ENCODE measurements around the gene OR5T1. TPM values are rescaled to one million over a fixed set of nuclear protein-coding genes. Genes with fewer than 3 reads are reported as not detected.

OR5T1 gene
- total and polyA plus RNA-seq, 2 of the 13 experiments (the other 11 are each of a cell fraction or from before 2014, with no cell fraction given), result not detected

DNA sequence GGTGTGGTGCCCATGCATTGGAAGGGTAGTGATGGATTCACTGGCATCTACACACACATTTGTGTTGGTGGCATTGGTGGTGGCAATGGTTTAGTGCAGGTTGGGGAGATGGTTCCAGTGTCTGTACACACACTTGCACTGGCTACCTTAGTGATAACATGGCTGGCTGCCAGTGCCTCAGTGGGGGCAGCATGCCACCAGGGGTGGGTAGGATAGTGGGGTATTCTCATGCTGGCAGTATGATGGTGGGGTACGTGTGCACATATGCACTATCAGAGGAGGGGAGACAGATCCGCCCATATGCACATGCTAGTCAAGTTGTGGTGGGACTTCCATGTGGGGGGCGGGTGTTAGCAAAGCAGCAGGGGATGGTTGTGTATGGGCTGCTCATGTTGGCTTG lies 33.9 kb downstream of the OR5T1 start:
- in situ Hi-C loops (cut with HindIII; ENCODE audit: extremely low pct_ligation_motif_present, low pct_unique_long_range_greater_than_20kb) (no loop called here), intact Hi-C loops (cut with micrococcal nuclease; ENCODE audit: unreplicated experiment) (no loop called here)
- no TSS peak for BruUV-seq (replicated peaks)
- ATAC-seq, result no peak
- H3K9ac ChIP-seq (ENCODE audit: insufficient read depth, low read depth, low read length), result no peak overlapping the region
- peaks cover 82% of the 10 kb centered on the region for H3K9me3 ChIP-seq (ENCODE audit: low read length)
- H3K27ac ChIP-seq (ENCODE audit: extremely low read length, insufficient read depth, low read length), result no peak overlapping the region
- H4K20me1 ChIP-seq (ENCODE audit: insufficient read depth, low read length), result no peaks in the 10 kb centered on the region
- WGBS (ENCODE audit: low lambda C conversion rate), result 5% methylated on average over 2 of the region's 3 CpGs
- H3K79me2 ChIP-seq (ENCODE audit: insufficient read depth, low read length), result no peaks in the 10 kb centered on the region
- CTCF ChIA-PET (ENCODE audit: low intra/inter-chr PET ratio, low total read pairs), result no interaction called here
- no peak for DNase-seq (ENCODE audit: low spot score)
- no peak overlapping the region for H2AFZ ChIP-seq (ENCODE audit: low read length)
- POLR2A ChIA-PET, result no interaction called here
- H3K4me2 ChIP-seq (ENCODE audit: low read depth, low read length), result no peak overlapping the region
- FAIRE-seq, result no peak
- H3K4me3 ChIP-seq (replicated peaks in 1 of 3; ENCODE audit: insufficient read depth in 1 of 3, low read depth in 2 of 3, low read length in 3 of 3), result no peak overlapping the region
- H3K4me1 ChIP-seq (ENCODE audit: insufficient read depth, low read length), result no peaks in the 10 kb centered on the region
- no peaks in the 10 kb centered on the region; a peak in 1 of 5 replicates for H3K27me3 ChIP-seq (ENCODE audit: control insufficient read depth in 1 of 2, insufficient read depth in 2 of 2, low read length in 2 of 2)
- H3K36me3 ChIP-seq (replicated peaks in 1 of 2; ENCODE audit: control insufficient read depth in 1 of 2, insufficient read depth in 2 of 2, low read length in 2 of 2), result no peaks in the 10 kb centered on the region
- TF ChIP-seq SP4 (CRISPR knock-in tag; IDR thresholded peaks at IDR 0.05) (no peak), HNF4A (CRISPR knock-in tag; IDR thresholded peaks at IDR 0.05) (no peak), ZNF446 (CRISPR knock-in tag; IDR thresholded peaks at IDR 0.05) (no peak), ZNF326 (CRISPR knock-in tag; IDR thresholded peaks at IDR 0.05; ENCODE audit: borderline replicate concordance) (no peak), SOX6 (IDR thresholded peaks at IDR 0.05) (no peak), SOX6 (CRISPR knock-in tag; IDR thresholded peaks at IDR 0.05) (no peak), PRPF4 (IDR thresholded peaks at IDR 0.05; ENCODE audit: low read depth, low read length, poor library complexity, severe bottlenecking) (no peak), ZNF607 (CRISPR knock-in tag; IDR thresholded peaks at IDR 0.05; ENCODE audit: borderline replicate concordance) (no peak), CBX5 (CRISPR knock-in tag; IDR thresholded peaks at IDR 0.05; ENCODE audit: borderline replicate concordance) (no peak), KIAA2018 (CRISPR knock-in tag; IDR thresholded peaks at IDR 0.05; ENCODE audit: borderline replicate concordance) (no peak)
- TF ChIP-seq, protein P1, sequence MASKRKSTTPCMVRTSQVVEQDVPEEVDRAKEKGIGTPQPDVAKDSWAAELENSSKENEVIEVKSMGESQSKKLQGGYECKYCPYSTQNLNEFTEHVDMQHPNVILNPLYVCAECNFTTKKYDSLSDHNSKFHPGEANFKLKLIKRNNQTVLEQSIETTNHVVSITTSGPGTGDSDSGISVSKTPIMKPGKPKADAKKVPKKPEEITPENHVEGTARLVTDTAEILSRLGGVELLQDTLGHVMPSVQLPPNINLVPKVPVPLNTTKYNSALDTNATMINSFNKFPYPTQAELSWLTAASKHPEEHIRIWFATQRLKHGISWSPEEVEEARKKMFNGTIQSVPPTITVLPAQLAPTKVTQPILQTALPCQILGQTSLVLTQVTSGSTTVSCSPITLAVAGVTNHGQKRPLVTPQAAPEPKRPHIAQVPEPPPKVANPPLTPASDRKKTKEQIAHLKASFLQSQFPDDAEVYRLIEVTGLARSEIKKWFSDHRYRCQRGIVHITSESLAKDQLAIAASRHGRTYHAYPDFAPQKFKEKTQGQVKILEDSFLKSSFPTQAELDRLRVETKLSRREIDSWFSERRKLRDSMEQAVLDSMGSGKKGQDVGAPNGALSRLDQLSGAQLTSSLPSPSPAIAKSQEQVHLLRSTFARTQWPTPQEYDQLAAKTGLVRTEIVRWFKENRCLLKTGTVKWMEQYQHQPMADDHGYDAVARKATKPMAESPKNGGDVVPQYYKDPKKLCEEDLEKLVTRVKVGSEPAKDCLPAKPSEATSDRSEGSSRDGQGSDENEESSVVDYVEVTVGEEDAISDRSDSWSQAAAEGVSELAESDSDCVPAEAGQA (IDR thresholded peaks at IDR 0.05; ENCODE audit: low read depth), result no peak
- TF ChIP-seq, protein P1 (CRISPR knock-in tag; IDR thresholded peaks at IDR 0.05; ENCODE audit: borderline replicate concordance), result no peak
